Inferior parietal cortex (tissue), 1 donor: Measurements from ENCODE around the gene ACAT2.
A peak's percentile ranks its signal among the peaks of the same experiment; 100 is the strongest.
"Not testable (repeated sequence)": the region's sequence is repeated elsewhere in the genome, so short reads cannot be mapped to it uniquely, and the experiment has no call there.

Experiments used
- DNase-seq: peaks from one replicate; pipeline ENCODE4 v3.0.0-alpha.2; 2016; ENCODE audit errors: extremely low spot score

The ACAT2 gene

GRCh38 chr6:159761873-159762680 is at the start of gene ACAT2:
TSS of gene ACAT2 (plus strand) at chr6:159762045. CDS start at chr6:159762088, 43 bp downstream.
- peak; percentile 98 for DNase-seq

GRCh38 chr6:159712389-159712788 is 49.5 kb upstream of the ACAT2 start:
- DNase-seq = not testable (repeated sequence)

GRCh38 chr6:159713984-159714383 is 47.9 kb upstream of the ACAT2 start:
- DNase-seq = no peak

DNA sequence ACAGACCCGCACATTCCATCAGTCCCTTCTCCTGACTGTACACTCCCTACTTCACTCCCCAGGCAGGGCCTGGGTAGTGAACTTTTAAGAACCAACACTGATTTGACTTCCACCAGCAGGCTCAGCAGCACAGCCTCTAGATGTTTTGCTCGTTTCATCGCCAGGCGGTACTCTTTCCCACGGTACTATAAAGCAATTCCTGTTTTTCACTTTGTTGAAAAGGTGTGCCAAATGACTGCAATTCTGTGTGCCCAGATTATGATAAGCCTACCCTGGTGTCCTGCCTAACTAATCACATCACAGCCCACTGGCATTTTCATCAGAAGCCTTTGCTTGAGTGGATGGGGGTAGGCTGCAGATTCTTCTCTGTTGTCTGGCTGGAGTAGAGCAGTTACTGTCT is 47.4 kb upstream of the ACAT2 start:
- DNase-seq = no peak

DNA sequence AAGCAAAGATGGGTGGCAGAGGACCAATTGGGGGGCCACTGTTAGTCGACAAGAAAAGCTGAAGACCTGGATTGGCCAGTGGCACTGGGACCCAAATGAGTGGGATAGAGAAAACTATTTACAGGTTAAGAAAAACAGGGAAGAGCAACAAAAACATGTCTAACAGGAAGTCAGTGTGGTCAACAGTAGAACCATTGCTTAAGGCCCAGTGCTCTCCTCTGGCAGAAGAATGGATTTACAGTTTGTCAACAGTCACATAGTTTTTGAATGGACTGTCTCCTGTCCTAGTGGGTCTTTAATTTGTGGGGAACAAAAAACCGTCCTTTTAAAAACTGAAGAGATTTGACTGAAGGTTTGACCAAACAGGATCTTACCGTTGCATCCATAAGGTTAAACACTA is 46.7 kb upstream of the ACAT2 start:
- no peak for DNase-seq

DNA sequence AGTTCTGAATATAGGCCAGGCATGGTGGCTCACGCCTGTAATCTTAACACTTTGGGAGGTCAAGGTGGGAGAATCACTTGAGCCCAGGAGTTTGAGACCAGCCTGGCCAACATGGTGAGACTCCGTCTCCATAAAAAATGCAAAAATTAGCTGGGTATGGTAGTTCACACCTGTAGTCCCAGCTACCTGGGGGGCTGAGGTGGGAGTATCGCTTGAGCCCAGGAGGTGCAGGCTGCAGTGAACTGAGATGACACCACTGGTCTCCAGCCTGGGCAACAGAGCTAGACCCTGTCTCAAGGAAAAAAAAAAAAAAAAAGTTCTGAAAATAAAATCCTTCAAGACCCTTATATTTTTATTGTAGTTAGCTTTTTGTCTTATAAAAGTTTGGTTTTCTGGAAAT is 46.2 kb upstream of the ACAT2 start:
- no peak for DNase-seq

GRCh38 chr6:159716247-159717096 is 45.4 kb upstream of the ACAT2 start:
- peak; percentile 47 for DNase-seq

- no peak for DNase-seq
Measured at GRCh38 chr6:159718634-159719033, 43.2 kb upstream of the ACAT2 start.

DNA sequence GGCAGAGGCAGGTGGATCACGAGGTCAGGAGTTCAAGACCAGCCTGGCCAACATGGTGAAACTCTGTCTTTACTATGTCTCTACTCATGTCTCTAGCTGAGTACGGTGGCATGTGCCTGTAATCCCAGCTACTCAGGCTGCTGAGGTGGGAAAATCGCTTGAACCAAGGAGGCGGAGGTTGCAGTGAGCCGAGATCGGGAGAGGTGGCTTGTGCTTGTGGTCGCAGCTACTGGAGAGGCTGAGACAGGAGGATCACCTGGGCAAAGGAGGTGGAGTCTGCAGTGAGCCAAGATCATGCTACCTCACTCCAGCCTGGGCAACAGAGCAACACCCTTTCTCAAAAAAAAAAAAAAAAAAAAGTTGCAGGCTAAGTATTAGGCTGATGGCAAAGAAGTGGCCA is 42.6 kb upstream of the ACAT2 start:
- DNase-seq = no peak

GRCh38 chr6:159720708-159721107 is 41.1 kb upstream of the ACAT2 start:
- no peak for DNase-seq

DNA sequence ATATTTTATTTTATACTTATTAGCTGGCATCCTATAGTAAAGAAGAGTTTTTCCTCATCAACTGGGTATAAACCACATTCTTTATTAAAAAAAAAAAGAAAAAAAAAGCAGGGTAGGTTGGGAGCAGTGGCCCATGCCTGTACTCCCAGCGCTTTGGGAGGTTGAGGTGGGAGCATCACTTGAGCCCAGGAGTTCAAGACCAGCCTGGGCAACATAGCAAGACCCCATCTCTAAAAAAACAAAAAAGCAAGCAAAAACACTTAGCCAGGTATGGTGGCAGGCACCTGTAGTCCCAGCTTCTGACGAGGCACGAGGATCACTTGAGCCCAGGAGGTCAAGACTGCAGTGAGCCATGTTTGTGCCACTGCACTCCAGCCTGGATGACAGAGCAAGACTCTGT is 39.9 kb upstream of the ACAT2 start:
- not testable (repeated sequence) for DNase-seq

GRCh38 chr6:159722655-159723054 is 39.2 kb upstream of the ACAT2 start:
- DNase-seq = no peak

- no peak for DNase-seq
Measured at GRCh38 chr6:159723259-159723658, 38.6 kb upstream of the ACAT2 start.

GRCh38 chr6:159724778-159725177 is 37.1 kb upstream of the ACAT2 start:
- DNase-seq = no peak

DNA sequence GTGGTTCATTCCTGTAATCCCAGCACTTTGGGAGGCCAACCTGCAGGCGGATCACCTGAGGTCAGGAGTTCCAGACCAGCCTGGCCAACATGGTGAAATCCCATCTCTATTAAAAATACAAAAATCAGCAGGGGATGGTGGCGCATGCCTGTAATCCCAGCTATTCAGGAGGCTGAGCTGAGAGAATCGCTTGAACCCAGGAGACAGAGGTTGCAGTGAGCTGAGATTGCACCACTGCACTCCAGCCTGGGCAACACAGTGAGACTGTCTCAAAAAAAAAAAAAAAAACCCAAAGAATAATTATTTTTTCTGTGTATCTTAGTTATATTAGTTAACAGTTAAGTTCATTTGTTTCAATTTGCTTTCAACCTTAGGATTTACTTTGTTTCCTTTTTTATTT is 36.6 kb upstream of the ACAT2 start:
- not testable (repeated sequence) for DNase-seq

DNA sequence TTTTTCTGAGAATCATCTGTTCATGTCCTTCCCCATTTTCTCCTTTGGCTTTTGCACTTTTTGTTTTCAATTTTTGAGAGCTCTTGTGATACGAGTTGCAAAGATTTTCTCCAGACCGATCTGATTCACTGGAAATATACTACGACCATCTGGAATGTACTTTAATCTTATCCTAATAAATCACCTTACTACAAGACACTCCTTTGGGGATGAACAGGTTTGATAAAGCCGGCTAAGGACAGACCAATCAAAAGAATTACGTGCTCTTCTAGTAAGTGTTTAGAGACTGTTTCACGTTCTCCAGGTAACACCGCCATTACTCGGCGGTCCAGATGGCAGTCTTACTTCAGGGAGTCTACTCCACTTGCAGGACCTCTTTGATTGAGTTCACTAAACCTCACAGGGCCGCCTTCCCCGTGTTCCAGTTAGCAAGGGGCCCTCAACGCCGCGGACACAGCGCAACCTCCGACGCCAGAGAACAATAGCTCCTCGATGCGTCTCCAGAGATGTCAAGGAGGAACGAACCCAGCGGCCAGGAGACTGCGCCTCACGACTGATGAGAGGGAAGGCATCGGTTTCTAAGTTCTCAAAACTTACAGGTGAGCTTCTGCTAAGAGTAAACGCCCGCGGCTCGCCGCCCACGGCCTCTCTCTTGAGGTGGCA is 35.5 kb upstream of the ACAT2 start:
- DNase-seq = peak; percentile 57

GRCh38 chr6:159726918-159727716 is 34.7 kb upstream of the ACAT2 start, which contains the start of gene WTAP:
TSS of gene WTAP (plus strand) at chr6:159727506. CDS start at chr6:159736266, 8,760 bp downstream.
- peak; percentile 94 for DNase-seq

GRCh38 chr6:159727717-159728445 is 34.0 kb upstream of the ACAT2 start:
- peak; percentile 49 for DNase-seq

DNA sequence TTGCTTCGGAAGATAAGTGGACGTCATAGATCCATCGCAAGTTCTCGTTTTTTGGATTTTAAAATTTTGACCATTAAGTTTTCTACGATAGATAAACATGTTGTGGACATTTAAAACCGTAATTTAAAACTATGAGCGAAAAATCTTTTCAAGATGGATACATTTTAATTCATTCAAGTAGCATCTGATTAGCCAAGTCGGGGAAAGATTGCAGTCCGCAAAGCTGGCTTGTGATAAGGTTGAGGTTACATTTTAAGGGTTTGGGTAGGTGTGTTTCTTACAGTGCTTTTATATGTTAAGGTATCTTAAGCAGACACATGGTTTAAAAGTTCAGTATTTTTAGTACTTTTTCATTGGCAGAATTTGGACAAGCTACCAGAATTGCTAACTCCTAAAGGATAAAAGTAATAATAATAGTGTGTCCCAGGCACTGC is 33.3 kb upstream of the ACAT2 start:
- no peak for DNase-seq

- DNase-seq = no peak
Measured at GRCh38 chr6:159729598-159730331, 32.1 kb upstream of the ACAT2 start.
